ENCODE data around the gene NCKAP5L. TPM values are rescaled to one million over a fixed set of nuclear protein-coding genes. Genes with fewer than 3 reads are reported as not detected.

The NCKAP5L gene
- total RNA-seq, 4 donors from 2014 or later = 8.4 to 15.5 (median 10.4) TPM

DNA sequence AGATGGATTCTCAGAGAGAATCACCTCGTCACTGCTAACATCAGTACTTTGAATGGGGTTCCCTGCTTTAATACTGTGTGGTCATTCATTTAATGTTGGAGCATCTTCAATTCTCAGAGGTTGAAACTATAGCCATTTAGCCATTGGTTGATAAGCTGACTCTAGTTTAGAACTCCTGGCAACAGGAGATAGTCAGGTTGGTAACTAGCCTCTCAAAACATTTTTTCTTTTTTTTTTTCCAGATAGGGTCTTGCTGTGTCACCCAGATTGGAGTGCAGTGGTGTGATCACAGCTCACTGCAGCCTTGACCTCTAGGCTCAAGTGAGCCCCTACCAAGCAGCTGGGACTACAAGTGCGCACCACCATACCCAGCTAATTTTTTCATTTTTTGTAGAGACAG, 3.5 kb upstream of the NCKAP5L start:
- Histone ChIP-seq H3K4me3 (no peak overlapping the region), H3K27me3 (no peaks in the 10 kb centered on the region), H3K27ac (no peak overlapping the region), H3K36me3 (no peaks in the 10 kb centered on the region), H3K4me1 (peaks cover 16 to 17% of the 10 kb centered on the region in 2 donors), H3K9me3 (no peaks in the 10 kb centered on the region)
- no peak for DNase-seq
- intact Hi-C loops (cut with DNase I; ENCODE audit: low total_unique reads) (no loop called here), in situ Hi-C loops (cut with MboI; ENCODE audit: low sequenced_read_pairs in 4 of 4) (loop anchor here in 3 of 4 donors (10.0 kb wide), 1 partner anchor 57 kb away; no protein-coding TSS in a partner anchor)
- TF ChIP-seq CTCF (IDR thresholded peaks at IDR 0.05 in 4 of 5, conservative IDR thresholded peaks at IDR 0.05 in 1 of 5) (no peak), POLR2A (IDR thresholded peaks at IDR 0.05) (no peak)
- ATAC-seq = no peak

- no peak for TF ChIP-seq POLR2A (IDR thresholded peaks at IDR 0.05)
- no peak for TF ChIP-seq CTCF (IDR thresholded peaks at IDR 0.05 in 4 of 5, conservative IDR thresholded peaks at IDR 0.05 in 1 of 5)
- ATAC-seq (peak; percentile 54 to 55), DNase-seq (peak; percentile 29 to 53)
- Histone ChIP-seq H3K27ac (peak overlapping the region; percentile 90 to 96 (median 94)), H3K9me3 (no peaks in the 10 kb centered on the region), H3K36me3 (no peaks in the 10 kb centered on the region), H3K27me3 (no peaks in the 10 kb centered on the region), H3K4me1 (peaks cover 41 to 56% of the 10 kb centered on the region in 2 donors), H3K4me3 (peak overlapping the region; percentile 72 to 98 (median 88))
- intact Hi-C loops (cut with DNase I; ENCODE audit: low total_unique reads) = loop anchor here (1.0 to 5.0 kb wide), 3 partner anchors 16 to 85 kb away; partner anchors contain the start of genes BCDIN3D and TMBIM6
- in situ Hi-C loops (cut with MboI; ENCODE audit: low sequenced_read_pairs in 4 of 4) = no loop called here
Measured at GRCh38 chr12:49827401-49828099, 663 bp downstream of the NCKAP5L start.

- TF ChIP-seq CTCF (IDR thresholded peaks at IDR 0.05 in 4 of 5, conservative IDR thresholded peaks at IDR 0.05 in 1 of 5) = no peak
- Histone ChIP-seq H3K9me3 (no peaks in the 10 kb centered on the region), H3K27ac (peak overlapping the region; percentile 90 to 96 (median 94)), H3K4me3 (peak overlapping the region; percentile 72 to 98 (median 88)), H3K36me3 (no peaks in the 10 kb centered on the region), H3K27me3 (no peaks in the 10 kb centered on the region), H3K4me1 (peaks cover 42 to 60% of the 10 kb centered on the region in 2 donors)
- in situ Hi-C loops (cut with MboI; ENCODE audit: low sequenced_read_pairs in 4 of 4) (no loop called here), intact Hi-C loops (cut with DNase I; ENCODE audit: low total_unique reads) (loop anchor here (5.0 kb wide), 2 partner anchors 45 to 85 kb away; partner anchors contain the start of gene TMBIM6)
- DNase-seq (no peak), ATAC-seq (no peak)
Measured at GRCh38 chr12:49827051-49827400, 1.2 kb downstream of the NCKAP5L start.

GRCh38 chr12:49825971-49826421, 2.2 kb downstream of the NCKAP5L start:
- in situ Hi-C loops (cut with MboI; ENCODE audit: low sequenced_read_pairs in 4 of 4) = no loop called here

More at GRCh38 chr12:49825971-49826421, 2.2 kb downstream of the NCKAP5L start:
- ATAC-seq = no peak
- peak in 1 of 2 donors; percentile 37 for DNase-seq
- intact Hi-C loops (cut with DNase I; ENCODE audit: low total_unique reads) = loop anchor here (5.0 kb wide), 2 partner anchors 44 to 84 kb away; partner anchors contain the start of gene TMBIM6
- Histone ChIP-seq H3K36me3 (no peaks in the 10 kb centered on the region), H3K27me3 (no peaks in the 10 kb centered on the region), H3K9me3 (no peaks in the 10 kb centered on the region), H3K27ac (peak overlapping the region; percentile 53 to 96 (median 90)), H3K4me1 (peaks cover 52 to 70% of the 10 kb centered on the region in 2 donors), H3K4me3 (no peak overlapping the region)
- no peak for TF ChIP-seq POLR2A (IDR thresholded peaks at IDR 0.05)
- no peak for TF ChIP-seq CTCF (IDR thresholded peaks at IDR 0.05 in 4 of 5, conservative IDR thresholded peaks at IDR 0.05 in 1 of 5)
